NOMO-1 (cell line): ENCODE measurements around the gene PAQR4.

Experiments
- DNase-seq, 2 experiments: peaks; one replicate each; lab custom pipeline; 2025; ENCODE audit not compliant: unreplicated experiment in 2 of 2; lab: John Stamatoyannopoulos, UW

PAQR4 gene

DNA sequence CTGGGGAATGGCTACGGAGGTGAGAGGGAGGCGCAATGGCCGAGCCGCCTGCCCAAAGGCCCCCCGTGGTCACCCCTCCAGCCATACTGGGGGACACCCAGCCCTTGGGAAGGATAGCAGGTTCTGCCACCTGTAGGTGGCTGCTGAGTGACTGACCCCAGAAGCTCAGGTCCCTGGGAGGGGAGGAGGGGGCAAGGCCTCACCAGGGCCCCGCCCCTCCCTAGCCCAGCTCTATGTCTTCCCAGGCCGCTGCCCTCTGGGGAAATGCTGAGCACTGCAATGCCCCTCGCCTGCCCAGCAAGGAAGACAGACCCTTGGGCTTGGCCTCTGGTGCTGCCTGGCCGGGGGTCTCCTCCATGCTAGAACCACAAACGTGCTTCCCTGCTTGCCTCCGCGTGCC lies 32.2 kb downstream of the PAQR4 start:
- DNase-seq, result no peak

DNA sequence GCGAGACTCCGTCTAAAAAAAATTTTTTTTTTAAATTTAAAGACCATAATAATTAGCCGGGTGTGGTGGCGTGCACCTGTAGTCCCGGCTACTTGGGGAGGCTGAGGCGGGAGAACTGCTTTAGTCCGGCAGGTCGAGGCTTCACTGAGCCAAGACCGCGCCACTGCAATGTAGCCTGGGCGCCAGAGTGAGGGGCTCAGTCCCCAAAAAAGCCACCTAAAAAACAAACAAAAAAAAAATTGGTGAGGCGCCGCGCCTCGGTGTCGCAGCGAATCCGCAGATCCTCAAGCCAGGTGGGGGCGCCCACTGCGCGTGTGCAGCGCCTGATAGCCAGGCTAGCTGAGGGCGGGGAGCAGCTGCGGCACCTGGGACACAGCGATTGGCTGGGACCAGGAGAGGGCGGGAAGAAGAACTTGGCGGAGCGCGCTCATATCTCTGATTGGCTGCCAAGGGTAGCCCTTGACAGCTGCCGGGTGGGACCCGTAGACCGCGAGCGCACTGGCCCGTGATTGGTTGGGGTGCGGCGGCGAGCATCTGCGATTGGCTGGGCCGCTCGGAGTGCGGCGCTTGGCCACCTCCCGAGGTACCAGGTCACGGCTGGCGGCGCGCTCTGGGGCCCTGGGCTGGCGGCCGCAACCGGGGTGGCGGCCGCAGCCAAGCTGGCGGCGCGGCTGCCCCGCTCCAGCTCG lies 34.6 kb downstream of the PAQR4 start:
- DNase-seq, result peak; percentile 99

DNA sequence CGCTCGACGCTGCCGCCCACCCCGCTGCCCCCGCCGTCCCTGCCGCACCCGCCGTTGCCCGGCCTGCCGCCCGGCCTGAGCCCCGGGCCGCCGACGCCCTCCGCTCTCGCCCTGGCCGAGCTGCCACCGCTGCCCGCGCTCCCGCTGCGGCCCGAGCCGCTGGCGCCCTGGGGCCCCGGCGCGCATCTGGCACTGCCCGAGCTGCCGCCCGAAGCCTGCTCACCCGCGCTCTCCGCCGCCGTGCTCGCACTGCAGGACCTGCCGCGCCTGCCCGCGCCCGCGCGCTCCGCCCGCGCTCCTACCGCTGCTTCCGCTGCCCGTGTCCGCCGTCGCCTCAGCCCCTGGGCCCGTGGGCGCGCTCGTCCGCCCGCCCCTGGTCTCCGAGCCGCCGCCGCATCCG lies 35.2 kb downstream of the PAQR4 start:
- DNase-seq, result no peak

DNA sequence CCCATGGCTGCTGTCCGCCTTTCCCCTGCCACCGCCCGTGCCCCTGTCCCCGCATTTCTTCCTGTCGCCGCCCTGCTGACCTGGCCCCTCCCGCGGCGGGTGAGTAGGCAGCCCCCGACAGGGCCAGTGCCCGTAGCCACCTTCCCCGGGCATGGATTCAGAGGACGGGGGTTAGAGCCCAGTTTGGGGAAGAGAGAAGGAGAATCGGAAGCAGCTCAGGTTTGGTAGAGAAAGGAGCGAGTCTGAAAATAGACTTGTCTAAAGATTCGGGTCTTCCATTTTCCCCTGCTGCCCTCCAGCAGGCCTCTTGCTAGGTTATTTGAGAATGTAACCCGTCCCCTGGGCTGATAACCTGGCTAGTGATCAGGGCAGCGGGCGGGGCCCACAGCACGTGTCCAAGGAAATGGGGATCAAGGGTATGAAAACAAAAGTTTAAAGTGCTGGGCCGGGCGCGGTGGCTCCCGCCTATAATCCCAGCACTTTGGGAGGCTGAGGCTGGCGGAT lies 35.7 kb downstream of the PAQR4 start:
- DNase-seq, result peak; percentile 25 to 26

DNA sequence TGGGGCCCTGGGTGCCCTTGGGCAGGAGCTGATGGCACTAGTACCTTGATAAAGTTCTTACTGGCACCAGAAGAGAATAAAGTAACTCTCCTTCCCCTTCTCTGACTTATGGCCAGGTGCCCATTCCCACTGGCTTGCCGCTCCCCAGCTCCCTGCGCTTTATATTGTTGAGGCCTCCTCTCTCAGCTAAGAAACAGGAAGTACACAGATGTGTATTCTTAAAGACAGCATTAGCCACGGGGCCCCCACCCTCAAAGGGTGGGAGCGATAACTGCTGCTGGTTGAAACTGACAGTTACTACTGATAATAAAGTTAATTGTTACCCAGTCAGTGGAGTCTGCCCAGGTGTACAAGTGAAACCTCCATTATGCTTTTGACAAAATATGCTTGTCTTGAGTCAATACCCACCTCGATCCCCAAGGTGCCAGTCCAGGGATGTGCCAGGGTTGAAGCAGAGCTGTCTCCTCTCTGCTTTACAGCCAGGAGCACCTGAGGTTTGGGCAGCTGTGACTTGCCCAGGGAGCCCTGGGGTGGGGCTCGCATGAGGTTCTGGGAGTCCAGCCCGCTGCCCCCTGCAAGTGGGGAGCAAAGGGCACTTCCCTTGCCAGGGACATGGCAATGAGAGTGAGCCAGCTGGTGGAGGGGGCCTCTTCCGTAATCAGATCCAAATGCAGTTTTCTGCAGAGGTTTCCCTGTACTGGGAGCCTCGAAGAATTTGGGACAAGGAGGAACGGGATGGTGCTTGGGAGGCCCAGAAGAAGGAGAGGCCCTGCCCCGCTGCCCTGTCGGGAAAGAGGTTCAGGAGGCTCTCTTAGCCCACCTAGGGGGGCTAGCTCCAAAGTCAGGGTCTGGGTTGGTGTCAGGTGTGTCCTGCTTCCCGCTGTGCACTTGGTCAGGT lies 38.2 kb downstream of the PAQR4 start:
- DNase-seq, result peak; percentile 57 to 62

DNA sequence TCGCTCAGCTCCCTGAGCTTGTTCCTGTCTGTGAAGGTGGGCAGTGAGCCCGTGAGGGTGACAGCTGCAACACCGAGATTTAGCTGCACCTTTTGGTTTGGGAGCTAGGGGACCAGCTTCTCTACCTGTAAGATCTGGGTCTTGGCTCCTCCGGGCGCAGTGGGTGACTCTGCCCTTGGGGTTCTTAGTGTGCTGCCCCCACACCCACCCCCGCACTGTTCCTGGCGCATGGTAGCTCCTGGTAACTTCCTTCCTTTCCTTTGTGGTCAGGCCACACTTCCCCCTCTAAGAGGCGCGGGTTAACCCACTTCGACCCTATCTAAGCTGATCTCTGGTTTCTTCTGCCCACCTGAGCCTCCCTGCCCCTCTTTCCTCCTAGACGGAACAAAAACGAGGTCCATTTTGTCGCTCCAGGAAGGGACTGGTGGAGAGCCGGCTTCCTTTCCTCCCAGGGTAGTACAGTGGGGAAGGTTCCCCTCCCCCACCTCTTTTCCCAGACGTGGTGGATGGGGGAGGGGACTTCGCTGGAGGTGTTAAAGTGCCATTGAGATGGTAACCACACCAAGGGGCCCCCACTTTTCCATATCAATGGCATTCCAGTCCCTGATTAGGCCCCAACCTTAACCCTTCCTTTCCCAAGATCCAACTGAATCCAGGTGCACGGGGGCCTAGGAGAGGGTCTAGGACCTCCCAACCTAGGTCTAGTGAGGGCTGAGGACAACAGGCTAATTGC lies 39.0 kb downstream of the PAQR4 start:
- DNase-seq, result peak; percentile 35 to 80

DNA sequence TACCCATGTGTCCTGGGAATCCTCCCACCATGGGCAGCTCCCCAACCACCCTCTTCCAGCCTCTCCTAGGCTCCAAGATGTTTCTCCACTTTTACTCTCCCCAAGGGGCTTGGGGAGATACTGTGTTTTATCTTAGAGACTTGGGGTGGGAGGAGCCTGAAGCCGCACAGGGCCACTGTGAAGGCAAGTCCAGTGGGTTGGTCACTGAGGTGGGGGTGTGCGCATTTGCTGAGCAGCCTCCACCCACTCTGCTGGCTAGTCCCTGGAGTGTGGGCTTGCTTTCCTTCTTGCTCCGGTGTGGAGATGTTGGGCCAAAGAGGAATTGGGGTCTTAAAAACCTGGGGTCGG lies 39.5 kb downstream of the PAQR4 start:
- no peak for DNase-seq

DNA sequence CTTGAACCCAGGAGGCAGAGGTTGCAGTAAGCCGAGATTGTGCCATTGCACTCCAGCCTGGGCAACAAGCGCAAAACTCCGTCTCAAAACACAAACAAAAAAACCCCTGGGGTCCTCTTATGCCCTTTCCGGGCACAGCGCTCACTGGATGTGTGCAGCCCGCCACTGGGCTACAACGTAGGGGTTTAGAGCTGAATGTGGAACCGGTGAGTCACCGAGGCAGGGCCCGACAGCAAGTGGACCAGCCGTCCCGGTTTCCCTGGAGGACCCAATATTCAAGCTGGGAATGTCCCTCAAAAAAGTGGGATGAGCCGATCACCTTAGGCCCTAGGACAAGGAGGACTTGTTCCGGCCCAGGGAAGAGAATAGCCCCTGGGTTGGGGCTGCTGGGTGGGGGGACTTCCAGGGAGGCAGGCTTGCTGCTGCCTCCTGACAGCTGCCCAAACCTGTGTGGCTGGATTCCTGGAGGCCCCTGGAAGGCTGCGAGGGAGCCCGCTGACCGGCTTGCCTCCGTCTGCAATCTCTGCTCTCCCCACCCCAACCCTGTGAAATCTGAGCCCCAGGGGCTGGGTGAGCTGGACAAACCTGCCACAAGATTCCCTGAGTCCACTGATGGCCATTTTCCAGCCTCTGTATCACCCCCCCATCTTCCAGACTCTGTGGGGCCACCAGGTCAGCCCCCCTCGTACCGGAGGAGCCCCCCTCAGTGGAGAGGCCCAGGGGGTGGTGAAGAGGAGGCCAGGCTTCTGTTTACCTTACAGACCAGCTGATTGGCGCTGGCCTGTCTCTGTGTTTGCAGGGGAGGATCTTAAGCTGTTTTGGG lies 40.6 kb downstream of the PAQR4 start:
- no peak for DNase-seq

DNA sequence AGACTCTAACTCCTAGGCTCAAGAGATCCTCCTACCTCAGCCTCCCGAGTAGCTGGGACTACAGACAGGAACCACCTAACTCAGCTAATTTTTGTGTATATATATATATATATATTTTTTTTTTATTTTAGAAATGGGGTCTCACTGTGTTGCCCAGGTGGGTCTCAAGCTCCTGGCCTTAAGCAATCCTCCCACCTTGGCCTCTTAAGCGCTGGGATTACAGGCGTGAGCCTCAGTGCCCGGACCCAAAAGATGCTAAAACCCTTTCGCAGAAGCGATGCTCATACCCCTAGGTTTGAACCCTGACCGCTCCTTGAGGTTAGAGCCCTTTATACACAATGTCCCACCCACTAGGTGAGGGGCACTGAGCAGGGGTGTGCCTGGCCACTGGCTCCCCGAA lies 41.4 kb downstream of the PAQR4 start:
- no peak for DNase-seq

DNA sequence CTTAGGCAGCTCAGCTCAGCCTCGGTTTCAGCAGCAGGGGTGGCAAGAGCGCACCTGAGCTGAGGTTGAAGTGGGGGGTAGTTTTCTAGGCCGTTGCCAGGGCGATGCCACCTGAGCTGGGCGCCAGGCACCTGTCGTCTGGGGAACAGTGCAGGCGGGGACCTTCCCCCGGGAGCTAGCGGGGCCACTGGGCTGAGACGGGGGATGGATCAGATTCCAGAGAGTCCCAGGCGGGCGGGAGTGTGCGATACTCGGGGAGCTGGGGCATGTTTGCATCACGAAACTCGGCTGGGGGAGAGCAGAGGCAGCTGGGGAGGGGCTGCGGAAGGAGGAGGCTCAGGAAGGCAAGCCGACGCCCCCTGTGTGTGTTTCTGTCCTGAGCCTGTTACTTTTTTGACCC lies 43.1 kb downstream of the PAQR4 start:
- DNase-seq, result no peak

DNA sequence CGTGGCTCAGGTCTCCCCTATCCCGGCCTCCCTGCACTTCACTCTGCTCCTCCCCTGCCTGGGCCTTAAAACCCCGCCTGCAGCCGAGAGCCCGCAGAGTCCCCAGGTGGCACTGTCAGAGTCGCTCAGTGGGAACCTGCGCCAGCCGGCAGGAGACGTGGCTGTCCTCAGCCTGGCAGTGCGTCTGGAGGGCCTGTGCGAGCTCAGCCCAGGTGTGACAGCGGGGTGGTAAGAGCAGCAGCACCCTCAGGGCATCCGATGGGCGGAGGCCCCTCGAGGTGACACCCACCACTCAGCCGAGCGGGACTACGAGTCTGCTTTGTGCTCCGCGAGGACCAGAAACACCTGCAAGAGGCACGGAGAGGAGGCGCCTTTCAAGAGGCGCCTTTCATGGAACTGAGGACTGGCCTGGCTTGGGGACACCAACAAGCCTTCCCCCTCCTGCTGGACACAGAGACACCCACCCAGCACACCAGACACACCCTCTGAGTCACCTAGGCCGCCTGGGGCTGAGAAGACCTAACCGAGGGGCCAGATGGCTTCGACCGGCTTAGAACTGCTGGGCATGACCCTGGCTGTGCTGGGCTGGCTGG lies 43.8 kb downstream of the PAQR4 start, which contains the start of gene CLDN9:
TSS of gene CLDN9 (plus strand) at position 96 of the 593 bp plus-strand sequence. CDS start at position 536, 440 bp downstream.
- DNase-seq, result no peak

DNA sequence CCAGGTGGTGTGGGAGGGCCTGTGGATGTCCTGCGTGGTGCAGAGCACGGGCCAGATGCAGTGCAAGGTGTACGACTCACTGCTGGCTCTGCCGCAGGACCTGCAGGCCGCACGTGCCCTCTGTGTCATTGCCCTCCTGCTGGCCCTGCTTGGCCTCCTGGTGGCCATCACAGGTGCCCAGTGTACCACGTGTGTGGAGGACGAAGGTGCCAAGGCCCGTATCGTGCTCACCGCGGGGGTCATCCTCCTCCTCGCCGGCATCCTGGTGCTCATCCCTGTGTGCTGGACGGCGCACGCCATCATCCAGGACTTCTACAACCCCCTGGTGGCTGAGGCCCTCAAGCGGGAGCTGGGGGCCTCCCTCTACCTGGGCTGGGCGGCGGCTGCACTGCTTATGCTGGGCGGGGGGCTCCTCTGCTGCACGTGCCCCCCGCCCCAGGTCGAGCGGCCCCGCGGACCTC lies 44.4 kb downstream of the PAQR4 start:
- no peak for DNase-seq

DNA sequence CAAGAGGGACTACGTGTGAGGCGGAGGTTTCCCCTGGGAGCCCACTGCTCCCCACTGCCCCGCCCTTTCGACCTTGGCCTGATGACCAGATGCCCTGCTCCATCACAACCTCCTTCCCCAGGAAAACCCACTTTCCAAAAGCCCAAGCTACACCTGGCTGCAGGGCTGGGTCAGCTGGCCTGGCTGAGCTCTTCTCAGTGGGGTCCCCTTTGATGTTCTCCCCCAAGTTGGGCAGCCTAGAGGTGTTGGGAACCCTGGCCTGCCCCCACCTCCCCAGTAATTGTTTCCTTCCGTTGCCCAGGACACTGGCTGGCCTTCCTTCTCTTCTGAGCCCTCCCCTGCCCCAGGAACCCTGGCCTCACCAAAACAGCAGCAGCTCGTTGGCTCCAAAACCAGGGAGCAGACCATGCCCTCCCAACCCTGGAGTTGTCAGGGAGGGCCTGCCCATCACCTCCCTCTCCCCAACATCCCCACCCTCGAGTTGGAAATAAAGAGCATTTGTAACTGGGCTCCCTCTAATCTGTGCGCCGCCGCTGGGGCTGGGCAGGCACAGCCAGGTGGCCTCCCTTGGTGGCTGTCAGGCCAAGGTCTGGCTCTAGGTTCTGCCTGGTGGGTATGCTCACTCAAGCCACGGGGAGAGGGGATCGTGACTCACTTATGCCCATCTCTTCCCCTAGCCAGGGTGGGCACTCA lies 45.0 kb downstream of the PAQR4 start:
- DNase-seq, result no peak

DNA sequence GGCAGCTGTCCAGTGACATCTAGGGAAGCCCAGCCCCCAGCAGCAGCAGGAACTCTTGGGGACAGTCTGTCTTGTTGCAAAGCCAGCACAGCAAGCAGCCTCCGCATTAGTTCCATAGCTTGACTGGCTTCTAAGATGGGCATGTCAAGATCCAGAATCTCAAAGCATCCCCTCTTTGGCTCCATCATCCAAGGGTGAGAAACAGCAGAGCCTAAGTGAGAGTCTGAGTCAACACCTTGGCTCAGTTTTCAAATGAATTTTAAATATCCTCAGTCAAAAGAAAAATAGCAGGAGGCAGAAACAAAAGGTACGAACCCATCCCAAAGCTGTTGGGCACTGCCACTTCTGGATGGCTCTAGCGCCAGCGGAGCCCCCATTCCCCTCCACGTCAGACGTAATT lies 45.8 kb downstream of the PAQR4 start:
- DNase-seq, result no peak

DNA sequence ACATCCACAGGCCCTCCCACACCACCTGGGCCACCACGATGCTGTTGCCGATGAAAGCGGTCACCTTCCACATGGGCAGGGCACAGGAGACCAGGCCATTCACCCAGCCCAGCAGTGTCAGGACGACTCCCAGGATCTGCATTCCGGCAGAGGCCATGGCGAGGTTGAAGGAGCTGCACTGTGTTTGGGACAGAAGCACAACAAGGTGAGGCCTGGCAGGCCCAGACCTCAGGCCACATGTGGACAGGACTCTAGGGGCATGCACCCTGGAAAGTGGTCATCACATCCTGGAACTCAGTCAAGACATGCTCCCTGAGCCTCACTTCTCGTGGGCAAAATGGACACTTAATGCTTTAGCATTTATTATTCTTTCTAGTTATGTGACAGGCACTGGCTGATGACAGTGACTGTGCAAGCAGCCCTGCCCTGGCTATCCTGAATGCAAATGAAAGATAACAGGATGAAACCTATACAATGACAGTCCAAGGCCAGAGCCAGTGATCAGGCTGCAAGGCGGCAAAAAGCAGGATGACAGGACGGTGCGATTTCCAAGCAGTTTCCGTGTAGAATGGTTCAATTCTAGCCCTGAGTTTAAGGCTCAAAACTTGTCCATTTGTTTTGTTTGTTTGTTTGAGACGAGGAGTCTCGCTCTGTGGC lies 46.8 kb downstream of the PAQR4 start:
- DNase-seq, result no peak

DNA sequence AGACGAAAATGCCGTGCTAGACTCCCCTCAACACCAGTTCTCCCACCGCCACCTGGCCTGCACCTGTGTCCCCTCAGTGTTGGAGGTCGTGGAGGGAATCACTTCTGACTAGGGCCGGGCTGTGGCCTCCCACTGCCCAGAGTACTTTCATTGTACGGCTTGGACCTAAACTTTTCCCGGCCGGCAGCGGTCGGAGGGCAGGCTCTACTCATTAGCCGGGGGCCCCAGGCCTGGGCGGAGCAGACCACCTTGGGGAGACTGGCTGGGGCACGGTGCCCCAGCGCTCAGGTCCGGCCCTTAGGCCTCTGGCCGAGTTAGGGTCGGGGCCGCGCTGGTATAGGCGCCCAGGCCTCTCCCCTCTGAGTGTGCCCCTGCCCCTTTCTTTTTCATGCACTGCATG lies 48.2 kb downstream of the PAQR4 start:
- no peak for DNase-seq

DNA sequence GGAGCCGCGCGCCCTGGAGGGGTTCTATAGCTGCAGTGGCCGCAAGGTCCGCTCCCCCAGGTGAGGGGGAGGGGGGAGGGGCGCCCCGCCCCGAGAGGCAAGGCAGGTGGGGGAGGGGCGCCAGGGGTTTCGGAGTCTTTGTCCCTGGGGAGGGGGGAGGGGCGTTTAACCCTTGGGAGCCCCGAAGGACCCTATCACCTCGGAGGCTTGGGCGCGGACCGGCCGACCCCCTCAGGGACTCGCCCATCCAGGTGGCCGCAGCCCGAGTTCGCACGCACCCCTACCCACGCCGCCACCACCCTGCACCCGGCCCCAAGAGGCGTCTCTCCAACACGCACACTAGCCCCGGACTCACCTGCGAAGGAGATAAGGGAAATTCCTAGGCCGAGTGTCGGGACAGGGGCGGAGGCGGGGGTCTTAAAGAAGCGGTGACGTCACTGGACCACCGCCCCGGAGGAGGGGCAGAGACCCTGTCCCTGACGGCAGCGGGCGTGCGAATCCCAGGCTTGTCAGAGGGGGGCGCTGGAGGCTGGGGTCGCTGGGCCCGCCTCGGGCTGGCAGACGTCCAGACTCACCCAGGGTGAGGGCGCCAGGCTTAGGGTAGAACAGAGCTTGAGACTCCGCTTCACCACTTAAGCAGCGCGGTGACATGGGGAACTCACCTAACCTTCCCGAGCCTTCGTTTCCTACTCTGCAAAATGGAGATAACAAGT lies 48.8 kb downstream of the PAQR4 start, which contains the start of gene CLDN6:
TSS of gene CLDN6 (minus strand) at position 390 of the 713 bp plus-strand sequence. CDS start 2,162 bp downstream, outside the sequence.
- no peak for DNase-seq
